ENCODE measurements around the gene LGR6. TPM values are rescaled to one million over a fixed set of nuclear protein-coding genes. Genes with fewer than 3 reads are reported as not detected.
A peak's percentile ranks its signal among the peaks of the same experiment; 100 is the strongest.

LGR6 gene
- total and polyA plus RNA-seq, 8 donors: 0.75 to 1.8 (median 1.5) TPM

DNA sequence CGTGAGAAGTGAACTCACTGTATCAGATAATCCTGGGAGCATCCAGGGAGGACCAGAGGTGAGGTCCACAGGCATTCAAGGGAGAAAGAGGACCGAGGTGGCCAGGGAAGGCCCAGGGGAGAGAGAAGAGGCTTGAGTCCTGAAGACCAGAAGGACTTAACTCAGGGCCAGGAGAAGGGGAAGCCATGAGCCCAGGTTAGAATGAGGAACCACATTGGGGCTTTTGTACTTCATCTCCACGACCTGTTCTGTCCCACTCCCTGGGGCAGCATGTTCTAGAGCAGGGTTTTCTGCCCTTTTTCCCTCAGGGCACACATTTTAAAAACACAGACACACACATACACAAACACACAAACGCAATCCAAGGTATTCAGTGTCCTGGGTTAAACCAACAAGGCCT, 8.4 kb downstream of the LGR6 start:
- Histone ChIP-seq H3K27me3 (peaks cover 0 to 12% of the 10 kb centered on the region in 2 donors), H3K36me3 (no peaks in the 10 kb centered on the region), H3K4me1 (peaks cover 0 to 12% of the 10 kb centered on the region in 2 donors), H3K27ac (no peak overlapping the region), H3K4me3 (no peak overlapping the region), H3K9me3 (no peaks in the 10 kb centered on the region)
- intact Hi-C loops (cut with DNase I): no loop called here
- TF ChIP-seq, protein P1, sequence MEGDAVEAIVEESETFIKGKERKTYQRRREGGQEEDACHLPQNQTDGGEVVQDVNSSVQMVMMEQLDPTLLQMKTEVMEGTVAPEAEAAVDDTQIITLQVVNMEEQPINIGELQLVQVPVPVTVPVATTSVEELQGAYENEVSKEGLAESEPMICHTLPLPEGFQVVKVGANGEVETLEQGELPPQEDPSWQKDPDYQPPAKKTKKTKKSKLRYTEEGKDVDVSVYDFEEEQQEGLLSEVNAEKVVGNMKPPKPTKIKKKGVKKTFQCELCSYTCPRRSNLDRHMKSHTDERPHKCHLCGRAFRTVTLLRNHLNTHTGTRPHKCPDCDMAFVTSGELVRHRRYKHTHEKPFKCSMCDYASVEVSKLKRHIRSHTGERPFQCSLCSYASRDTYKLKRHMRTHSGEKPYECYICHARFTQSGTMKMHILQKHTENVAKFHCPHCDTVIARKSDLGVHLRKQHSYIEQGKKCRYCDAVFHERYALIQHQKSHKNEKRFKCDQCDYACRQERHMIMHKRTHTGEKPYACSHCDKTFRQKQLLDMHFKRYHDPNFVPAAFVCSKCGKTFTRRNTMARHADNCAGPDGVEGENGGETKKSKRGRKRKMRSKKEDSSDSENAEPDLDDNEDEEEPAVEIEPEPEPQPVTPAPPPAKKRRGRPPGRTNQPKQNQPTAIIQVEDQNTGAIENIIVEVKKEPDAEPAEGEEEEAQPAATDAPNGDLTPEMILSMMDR (IDR thresholded peaks at IDR 0.05): no peak
- no peak for DNase-seq
- no peak for ATAC-seq

DNA sequence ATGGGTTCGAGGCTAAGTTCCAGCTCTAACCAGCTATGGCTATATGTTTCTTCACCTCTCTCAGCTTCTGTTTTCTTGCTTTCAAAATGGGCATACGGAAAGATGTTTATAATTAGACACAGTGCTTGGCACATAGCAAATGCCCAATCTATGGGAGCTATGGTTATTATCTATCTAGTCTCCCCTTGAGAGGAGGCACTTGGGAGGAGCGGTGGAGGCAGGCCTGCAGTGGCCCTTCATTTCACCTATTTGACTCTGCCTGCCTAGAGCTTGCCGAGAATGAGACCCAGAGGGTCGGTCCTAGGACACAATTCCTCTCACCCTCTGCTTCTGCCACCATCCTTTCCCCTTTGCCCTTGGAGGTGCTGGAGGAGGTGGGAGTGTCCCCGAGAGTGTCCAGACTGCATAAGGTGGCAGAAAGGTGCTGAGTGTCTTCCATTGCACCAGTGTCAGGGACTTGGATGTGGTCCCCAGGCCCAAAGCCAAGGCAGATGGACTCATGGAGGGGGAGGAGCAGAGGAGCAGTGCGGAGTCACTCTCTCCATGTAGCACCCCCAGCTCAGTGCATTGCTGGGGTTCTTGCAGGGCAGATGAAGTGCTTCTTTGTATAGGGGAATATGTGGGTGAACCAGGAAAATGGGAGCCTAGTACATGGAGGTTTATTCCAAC, 9.0 kb downstream of the LGR6 start:
- Histone ChIP-seq H3K4me1 (peaks cover 4 to 12% of the 10 kb centered on the region in 2 donors), H3K27me3 (peaks cover 0 to 18% of the 10 kb centered on the region in 2 donors), H3K4me3 (no peak overlapping the region), H3K36me3 (no peaks in the 10 kb centered on the region), H3K9me3 (no peaks in the 10 kb centered on the region), H3K27ac (no peak overlapping the region)
- DNase-seq (no peak), ATAC-seq (no peak)
- TF ChIP-seq, protein P1 (IDR thresholded peaks at IDR 0.05): no peak
- intact Hi-C loops (cut with DNase I): no loop called here

GRCh38 chr1:202203238-202204039, 9.8 kb downstream of the LGR6 start:
- DNase-seq: no peak
- H3K27me3 ChIP-seq: peaks cover 0 to 18% of the 10 kb centered on the region in 2 donors
- H3K9me3 ChIP-seq: no peaks in the 10 kb centered on the region
- TF ChIP-seq, protein P1 (IDR thresholded peaks at IDR 0.05): no peak
- no peaks in the 10 kb centered on the region for H3K36me3 ChIP-seq
- H3K4me1 ChIP-seq: peaks cover 4 to 12% of the 10 kb centered on the region in 2 donors
- intact Hi-C loops (cut with DNase I): no loop called here
- H3K27ac ChIP-seq: no peak overlapping the region
- no peak for ATAC-seq
- H3K4me3 ChIP-seq: no peak overlapping the region

GRCh38 chr1:202204065-202204464, 10.5 kb downstream of the LGR6 start:
- intact Hi-C loops (cut with DNase I): no loop called here
- Histone ChIP-seq H3K4me1 (peaks cover 4 to 12% of the 10 kb centered on the region in 2 donors), H3K4me3 (no peak overlapping the region), H3K27me3 (peaks cover 0 to 20% of the 10 kb centered on the region in 2 donors), H3K27ac (no peak overlapping the region), H3K36me3 (no peaks in the 10 kb centered on the region), H3K9me3 (no peaks in the 10 kb centered on the region)
- TF ChIP-seq, protein P1 (IDR thresholded peaks at IDR 0.05): no peak
- no peak for DNase-seq
- no peak for ATAC-seq

DNA sequence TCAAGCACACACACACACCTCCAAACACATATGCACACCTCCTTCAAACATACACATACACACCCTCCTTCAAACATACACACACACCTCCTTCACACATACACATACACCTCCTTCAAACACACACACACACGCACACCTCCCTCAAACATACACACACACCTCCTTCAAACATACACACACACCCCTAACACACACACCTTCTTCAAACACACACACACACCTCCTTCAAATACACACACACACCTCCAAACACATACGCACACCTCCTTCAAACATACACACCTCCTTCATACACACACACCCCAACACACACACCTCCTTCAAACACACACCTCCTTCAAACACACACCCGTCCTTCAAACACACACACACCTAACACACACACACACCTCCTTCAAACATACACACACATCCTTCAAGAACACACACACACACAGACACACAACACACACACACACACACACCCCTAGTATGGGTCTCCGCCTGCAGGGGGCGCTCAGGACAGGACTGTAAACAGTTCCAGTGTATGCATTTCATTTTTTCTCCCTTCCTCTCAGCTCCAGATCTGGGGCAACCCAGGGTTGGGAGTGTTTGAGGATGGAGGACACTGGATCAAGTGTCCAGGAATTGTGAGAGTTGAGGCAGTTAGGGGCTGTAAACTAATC, 12.1 kb downstream of the LGR6 start:
- Histone ChIP-seq H3K27me3 (peaks cover 0 to 13% of the 10 kb centered on the region in 2 donors), H3K9me3 (no peaks in the 10 kb centered on the region), H3K4me1 (peaks cover 0 to 4% of the 10 kb centered on the region in 2 donors), H3K36me3 (no peaks in the 10 kb centered on the region), H3K4me3 (no peak overlapping the region), H3K27ac (no peak overlapping the region)
- DNase-seq (no peak), ATAC-seq (peak; percentile 47)
- TF ChIP-seq, protein P1 (IDR thresholded peaks at IDR 0.05): no peak
- intact Hi-C loops (cut with DNase I): no loop called here
